HG03025 (cell line): Measurements from ENCODE around the gene CLASP2.

Source experiments
- ATAC-seq: cut with Tn5 transposase; IDR thresholded peaks from one replicate; pipeline ENCODE4 v1.9.1; 2021; ENCODE audit warnings: mild to moderate bottlenecking, moderate library complexity; ENCODE audit not compliant: unreplicated experiment, low FRiP score

Gene CLASP2

GRCh38 chr3:33557829-33558228 lies 160.2 kb downstream of the CLASP2 start:
- ATAC-seq = no peak

- no peak for ATAC-seq
Observed at GRCh38 chr3:33557279-33557678, 160.8 kb downstream of the CLASP2 start.

GRCh38 chr3:33547101-33547500 lies 171.0 kb downstream of the CLASP2 start:
- no peak for ATAC-seq

- no peak for ATAC-seq
Observed at GRCh38 chr3:33544126-33544525, 173.9 kb downstream of the CLASP2 start.

GRCh38 chr3:33543601-33544000 lies 174.5 kb downstream of the CLASP2 start:
- no peak for ATAC-seq

- no peak for ATAC-seq
Observed at GRCh38 chr3:33541918-33542317, 176.1 kb downstream of the CLASP2 start.

- no peak for ATAC-seq
Observed at GRCh38 chr3:33538678-33539339, 179.2 kb downstream of the CLASP2 start.

GRCh38 chr3:33537133-33537532 lies 180.9 kb downstream of the CLASP2 start:
- no peak for ATAC-seq

- no peak for ATAC-seq
Observed at GRCh38 chr3:33526787-33527186, 191.3 kb downstream of the CLASP2 start.

GRCh38 chr3:33525232-33525631 lies 192.8 kb downstream of the CLASP2 start:
- no peak for ATAC-seq

GRCh38 chr3:33523093-33523667 lies 194.9 kb downstream of the CLASP2 start:
- ATAC-seq = no peak

GRCh38 chr3:33521736-33522135 lies 196.3 kb downstream of the CLASP2 start:
- no peak for ATAC-seq

GRCh38 chr3:33513262-33513863 lies 204.7 kb downstream of the CLASP2 start:
- no peak for ATAC-seq

GRCh38 chr3:33505027-33505426 lies 213.0 kb downstream of the CLASP2 start:
- ATAC-seq = no peak

- ATAC-seq = no peak
Observed at GRCh38 chr3:33496449-33496848, 221.6 kb downstream of the CLASP2 start.

GRCh38 chr3:33491721-33492120 lies 226.3 kb downstream of the CLASP2 start:
- no peak for ATAC-seq

- ATAC-seq = no peak
Observed at GRCh38 chr3:33490641-33491241, 227.3 kb downstream of the CLASP2 start.

- no peak for ATAC-seq
Observed at GRCh38 chr3:33488683-33489082, 229.4 kb downstream of the CLASP2 start.

- ATAC-seq = no peak
Observed at GRCh38 chr3:33488246-33488645, 229.8 kb downstream of the CLASP2 start.

GRCh38 chr3:33482111-33482521 lies 235.9 kb downstream of the CLASP2 start:
- ATAC-seq = no peak

GRCh38 chr3:33474896-33475295 lies 243.2 kb downstream of the CLASP2 start:
- ATAC-seq = no peak

- ATAC-seq = no peak
Observed at GRCh38 chr3:33473813-33474212, 244.2 kb downstream of the CLASP2 start.
